NT2/D1 (cell line): ENCODE data around the gene RBCK1.
A peak's percentile ranks its signal among the peaks of the same experiment; 100 is the strongest.
"Not testable (repeated sequence)": the region's sequence is repeated elsewhere in the genome, so short reads cannot be mapped to it uniquely, and the experiment has no call there.

Experiments used
- DNase-seq: peaks from one replicate; pipeline ENCODE4 v3.0.0-alpha.2; 2011; ENCODE audit warnings: low read depth, low spot score
- H3K27me3 ChIP-seq: 2 replicates; pipeline ENCODE4 v1.6.0; 2011; ENCODE audit warnings: mild to moderate bottlenecking; ENCODE audit not compliant: insufficient read length, insufficient read depth
- H3K36me3 ChIP-seq: 2 replicates; pipeline ENCODE4 v1.6.1; 2011; ENCODE audit warnings: mild to moderate bottlenecking, low read length, mixed read lengths; ENCODE audit not compliant: insufficient read depth, insufficient read length
- H3K4me1 ChIP-seq: 2 replicates; pipeline ENCODE4 v1.5.1; 2011; ENCODE audit not compliant: insufficient read depth, insufficient read length
- H3K4me3 ChIP-seq: 2 replicates; pipeline ENCODE4 v1.5.1; 2011; ENCODE audit warnings: low read depth; ENCODE audit not compliant: insufficient read length
- H3K9ac ChIP-seq: 2 replicates; pipeline ENCODE4 v1.6.0; 2011; ENCODE audit warnings: low read depth; ENCODE audit not compliant: insufficient read length
- H3K9me3 ChIP-seq: 2 replicates; pipeline ENCODE4 v1.5.1; 2011; ENCODE audit warnings: mild to moderate bottlenecking, low read length; ENCODE audit not compliant: insufficient read depth
- SUZ12 ChIP-seq: IDR thresholded peaks from 2 replicates; pipeline ENCODE4 v1.6.1; 2011; ENCODE audit not compliant: insufficient read length, insufficient read depth; ENCODE audit errors: extremely low read depth
- YY1 ChIP-seq: IDR thresholded peaks from 2 replicates; pipeline ENCODE4 v1.6.1; 2011; ENCODE audit not compliant: insufficient read length, insufficient read depth
- ZNF274 ChIP-seq: IDR thresholded peaks from 2 replicates; pipeline ENCODE4 v1.6.1; 2011; ENCODE audit warnings: mild to moderate bottlenecking, low read depth, low read length

Gene RBCK1

DNA sequence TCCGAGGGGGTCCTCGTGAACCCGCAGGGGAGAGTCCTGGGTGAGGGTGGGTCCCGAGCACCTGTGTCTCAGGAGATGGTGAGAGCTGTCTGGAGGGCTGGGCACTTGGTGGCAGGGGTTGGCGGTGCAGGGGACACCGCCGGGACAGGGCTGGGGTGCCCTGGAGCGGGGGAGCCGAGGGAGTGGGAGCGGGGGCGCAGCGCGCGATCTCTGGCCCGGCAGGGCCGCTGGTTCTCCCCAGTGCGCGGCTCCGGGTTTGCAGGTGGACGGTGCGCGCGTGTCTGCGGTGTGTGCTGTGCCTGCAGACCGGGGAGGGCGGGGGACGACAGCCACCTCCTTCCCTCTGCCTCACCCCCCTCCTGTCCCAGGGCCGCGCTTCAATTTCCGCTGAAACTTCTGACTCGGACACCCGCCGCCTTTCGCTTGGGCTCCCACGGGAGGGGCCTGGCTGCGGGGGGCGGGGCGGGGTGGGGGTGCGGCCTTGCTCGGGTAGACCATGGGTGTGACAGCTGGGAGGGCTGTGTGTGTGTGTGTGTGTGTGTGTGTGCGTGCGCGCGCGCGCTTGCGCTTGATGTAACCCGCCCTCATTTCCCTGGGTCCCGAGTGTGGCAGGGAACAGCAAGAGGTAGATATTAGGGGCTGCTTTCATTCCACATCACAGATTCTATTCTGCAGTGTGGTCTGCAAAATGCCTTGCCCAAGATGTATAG lies 26.4 kb upstream of the RBCK1 start:
- H3K36me3 ChIP-seq, result no peaks in the 10 kb centered on the region
- H3K9ac ChIP-seq, result peak overlapping the region; percentile 56
- H3K4me1 ChIP-seq, result peaks cover 1% of the 10 kb centered on the region
- no peaks in the 10 kb centered on the region for H3K9me3 ChIP-seq
- peak overlapping the region; percentile 60 for H3K4me3 ChIP-seq
- peaks cover 12% of the 10 kb centered on the region for H3K27me3 ChIP-seq
- no peak for DNase-seq
- TF ChIP-seq SUZ12 (no peak), YY1 (no peak)

DNA sequence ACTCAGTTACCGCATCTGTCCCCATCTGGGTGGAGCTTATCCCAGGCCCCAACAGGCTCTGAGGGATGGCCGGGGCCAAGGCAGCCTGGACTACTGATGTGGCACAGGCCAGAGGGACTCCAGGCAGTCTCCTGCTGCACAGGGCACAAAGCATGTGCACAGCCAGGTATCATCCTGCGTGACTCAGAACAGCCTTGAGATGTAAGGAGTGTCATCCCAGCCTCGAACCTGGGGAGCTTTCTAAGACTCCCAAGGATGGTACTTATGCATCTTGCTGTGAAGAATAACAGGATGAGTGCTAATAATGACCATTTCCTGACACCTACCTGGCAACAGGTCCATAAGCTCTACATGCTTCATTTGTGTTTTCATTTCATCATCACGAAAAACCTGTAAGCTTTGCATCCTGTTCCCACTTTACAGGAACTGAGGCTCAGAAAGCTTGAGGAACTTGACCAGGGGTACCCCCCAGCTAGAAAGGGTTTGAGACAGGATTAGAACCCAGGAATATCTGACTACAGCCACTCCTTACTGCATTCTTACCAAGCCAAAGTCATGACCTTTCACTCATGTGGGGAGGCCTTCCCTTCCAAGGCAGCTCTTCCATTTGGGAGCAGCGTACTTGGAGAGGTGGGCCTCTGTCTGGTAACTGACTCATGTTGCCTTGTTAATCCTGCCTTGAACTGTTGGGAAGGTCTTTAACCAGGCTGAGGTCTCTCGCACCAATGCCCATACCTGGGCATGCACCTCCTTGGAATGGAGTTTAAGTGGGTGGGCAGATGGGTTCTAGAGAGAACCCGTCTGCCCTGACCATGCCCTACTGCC lies 25.6 kb upstream of the RBCK1 start:
- no peaks in the 10 kb centered on the region for H3K36me3 ChIP-seq
- TF ChIP-seq YY1 (no peak), SUZ12 (no peak), ZNF274 (no peak)
- no peak overlapping the region for H3K9ac ChIP-seq
- H3K27me3 ChIP-seq, result peaks cover 12% of the 10 kb centered on the region
- H3K4me3 ChIP-seq, result peak overlapping the region; percentile 11
- H3K4me1 ChIP-seq, result peaks cover 1% of the 10 kb centered on the region
- no peaks in the 10 kb centered on the region for H3K9me3 ChIP-seq
- DNase-seq, result no peak

DNA sequence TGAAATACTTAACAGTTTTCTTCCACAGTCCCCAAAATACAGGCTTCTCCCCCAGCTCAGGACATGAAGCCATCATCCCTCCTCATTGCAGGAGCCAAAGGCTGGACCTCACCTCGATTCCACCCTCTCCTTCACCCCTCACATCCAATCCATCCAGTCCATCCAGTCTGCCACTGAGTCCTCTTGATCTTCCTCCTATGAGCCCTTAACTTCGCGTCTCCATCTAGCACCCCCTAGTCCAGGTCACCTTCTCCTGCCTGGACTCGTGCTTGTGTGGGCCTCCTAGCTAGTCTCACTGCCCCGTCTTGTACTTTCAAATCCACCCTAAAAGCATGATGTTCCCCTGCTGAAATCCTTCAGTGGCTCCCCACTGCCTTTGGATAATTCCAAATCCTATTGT lies 24.2 kb upstream of the RBCK1 start:
- no peak for TF ChIP-seq YY1
- TF ChIP-seq SUZ12, result no peak
- TF ChIP-seq ZNF274, result no peak
- no peak for DNase-seq
- H3K9ac ChIP-seq, result no peak overlapping the region
- H3K9me3 ChIP-seq, result no peaks in the 10 kb centered on the region
- no peaks in the 10 kb centered on the region for H3K4me1 ChIP-seq
- H3K36me3 ChIP-seq, result peaks cover 4% of the 10 kb centered on the region
- no peak overlapping the region for H3K4me3 ChIP-seq
- H3K27me3 ChIP-seq, result peaks cover 12% of the 10 kb centered on the region

DNA sequence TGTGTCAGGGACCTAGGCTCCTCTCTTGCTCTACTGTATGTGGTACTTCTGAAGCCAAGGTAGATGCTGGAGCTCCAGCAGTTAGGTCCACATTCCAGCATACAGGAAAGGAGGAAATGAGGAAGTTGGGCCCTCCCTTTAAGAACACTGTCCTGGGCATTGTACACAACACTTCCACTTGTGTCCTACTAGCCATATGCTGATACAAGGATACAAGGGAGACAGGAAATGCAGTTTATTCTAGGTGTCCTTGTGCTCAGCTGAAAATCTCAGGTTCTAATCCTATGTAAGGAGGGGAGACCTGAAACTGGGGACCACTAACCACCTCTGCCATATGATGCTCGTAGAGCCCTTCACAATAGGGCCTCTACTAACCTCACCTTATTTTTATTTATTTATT lies 23.4 kb upstream of the RBCK1 start:
- Histone ChIP-seq H3K4me1 (no peaks in the 10 kb centered on the region), H3K4me3 (no peak overlapping the region), H3K9me3 (no peaks in the 10 kb centered on the region), H3K9ac (no peak overlapping the region), H3K36me3 (peaks cover 8% of the 10 kb centered on the region), H3K27me3 (peaks cover 12% of the 10 kb centered on the region)
- no peak for TF ChIP-seq ZNF274
- no peak for TF ChIP-seq SUZ12
- no peak for TF ChIP-seq YY1
- DNase-seq, result no peak

DNA sequence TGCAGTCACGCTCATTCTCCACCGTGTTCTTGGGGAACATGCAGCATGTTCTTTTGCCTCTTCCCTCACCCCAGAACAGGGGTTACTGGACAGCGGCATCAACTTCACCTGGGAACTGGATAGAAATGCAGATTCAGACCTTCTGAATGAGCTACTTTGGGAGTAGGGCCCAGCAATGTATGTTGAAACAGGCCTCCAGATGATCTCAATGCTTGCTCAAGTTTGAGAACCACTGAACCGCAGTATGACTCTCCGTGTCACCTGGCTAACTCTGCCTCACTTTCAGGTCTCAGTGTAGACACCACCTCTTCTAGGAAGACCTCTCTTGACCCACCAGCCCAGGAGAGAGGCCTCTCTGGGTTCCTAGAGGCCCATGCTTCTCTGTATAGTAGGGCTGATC lies 22.7 kb upstream of the RBCK1 start:
- no peak overlapping the region for H3K4me3 ChIP-seq
- no peaks in the 10 kb centered on the region for H3K4me1 ChIP-seq
- no peak for DNase-seq
- H3K36me3 ChIP-seq, result peaks cover 8% of the 10 kb centered on the region
- H3K9ac ChIP-seq, result no peak overlapping the region
- H3K27me3 ChIP-seq, result peaks cover 12% of the 10 kb centered on the region
- TF ChIP-seq YY1 (no peak), SUZ12 (no peak), ZNF274 (no peak)
- no peaks in the 10 kb centered on the region for H3K9me3 ChIP-seq

DNA sequence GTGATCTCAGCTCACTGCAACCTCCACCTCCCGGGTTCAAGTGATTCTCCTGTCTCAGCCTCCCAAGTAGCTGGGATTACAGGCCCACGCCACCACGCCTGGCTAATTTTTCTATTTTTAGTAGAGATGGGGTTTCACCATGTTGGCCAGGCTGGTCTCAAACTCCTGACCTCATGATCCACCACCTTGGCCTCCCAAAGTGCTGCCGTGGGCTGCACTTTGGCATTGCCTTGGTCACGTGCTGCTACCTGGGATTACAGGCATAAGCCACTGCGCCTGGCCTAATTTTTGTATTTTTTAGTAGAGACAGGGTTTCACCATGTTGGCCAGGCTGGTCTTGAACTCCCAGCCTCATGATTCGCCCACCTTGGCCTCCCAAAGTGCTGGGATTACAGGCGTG lies 21.5 kb upstream of the RBCK1 start:
- H3K4me3 ChIP-seq, H3K27me3 ChIP-seq, H3K9ac ChIP-seq, H3K4me1 ChIP-seq, DNase-seq, H3K9me3 ChIP-seq: not testable (repeated sequence)
- H3K36me3 ChIP-seq, result peaks cover 13% of the 10 kb centered on the region

DNA sequence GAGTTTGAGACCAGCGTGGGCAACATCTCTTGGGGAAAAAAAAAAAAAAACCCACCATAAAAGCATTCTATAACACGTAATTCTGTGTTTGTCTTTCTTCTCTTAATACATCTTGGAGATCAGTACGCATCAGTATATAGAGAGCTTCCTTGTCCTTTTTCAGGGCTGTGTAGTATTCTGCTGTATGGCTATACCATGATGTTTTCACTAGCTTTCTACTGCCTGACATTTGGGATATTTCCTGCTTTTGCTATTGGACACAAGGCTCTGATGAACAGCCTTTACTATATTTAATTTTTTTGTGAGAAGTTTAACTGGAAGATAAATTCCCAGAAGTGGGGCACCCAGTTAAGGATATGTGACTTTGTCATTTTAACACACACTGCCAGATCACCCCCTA lies 20.6 kb upstream of the RBCK1 start:
- H3K4me1 ChIP-seq, result no peaks in the 10 kb centered on the region
- DNase-seq, result no peak
- H3K36me3 ChIP-seq, result peaks cover 13% of the 10 kb centered on the region
- no peaks in the 10 kb centered on the region for H3K9me3 ChIP-seq
- no peak overlapping the region for H3K4me3 ChIP-seq
- no peak overlapping the region for H3K9ac ChIP-seq
- no peaks in the 10 kb centered on the region for H3K27me3 ChIP-seq
- TF ChIP-seq YY1 (no peak), SUZ12 (no peak), ZNF274 (no peak)
